M059J (cell line): Measurements from ENCODE around the gene ITPR1. TPM values are rescaled to one million over a fixed set of nuclear protein-coding genes. Genes with fewer than 3 reads are reported as not detected.

Source experiments
- DNase-seq: peaks from one replicate; pipeline ENCODE4 v3.0.0-alpha.2; 2012; ENCODE audit warnings: low read depth
- total RNA-seq: library from RNA; depleted of rRNA; stranded (reverse); fragments of >200 nt; shearing (Covaris generic); gene quantifications from 2 replicates; pipeline ENCODE4 v1.2.3, GENCODE V29; 2014

ITPR1 gene
- total RNA-seq, 1 experiment from 2014 or later, result 6.2 TPM

GRCh38 chr3:4509983-4510755 lies 17.0 kb downstream of the ITPR1 start:
- no peak for DNase-seq

DNA sequence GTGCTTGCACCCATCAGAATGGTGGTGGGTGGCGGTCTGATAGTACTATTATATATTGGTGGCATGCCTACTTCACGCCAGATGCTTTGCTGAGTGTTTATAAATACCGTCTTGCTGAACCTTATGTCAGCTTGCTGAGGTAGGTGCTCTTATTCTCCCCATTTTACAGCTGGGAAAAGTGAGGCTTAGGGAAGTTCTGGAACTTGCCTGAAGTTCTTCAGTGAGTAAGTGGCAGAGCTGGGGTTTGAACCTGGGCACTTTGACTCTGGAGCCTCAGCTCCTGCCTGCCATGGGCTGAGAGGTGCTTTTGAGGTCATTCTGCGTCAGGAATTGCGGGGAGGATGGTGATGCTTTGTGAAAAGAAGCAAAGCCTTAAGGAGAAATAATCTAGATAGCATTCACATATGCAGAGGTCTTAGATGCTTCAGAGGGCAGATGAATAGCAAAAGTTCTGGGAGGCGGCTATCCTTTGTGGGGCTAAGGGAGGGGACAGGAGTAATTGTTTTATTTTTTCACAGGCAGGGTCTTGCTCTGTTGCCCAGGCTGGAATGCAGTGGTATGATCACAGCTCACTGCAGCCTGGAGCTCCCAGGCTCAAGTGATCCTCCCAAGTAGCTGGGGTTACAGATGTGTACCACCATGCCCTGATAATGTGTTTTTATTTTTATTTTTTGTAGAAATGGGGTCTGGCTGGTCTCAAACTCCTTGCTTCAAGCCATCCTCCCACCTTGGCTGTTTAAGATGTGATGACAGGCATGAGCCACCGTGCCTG lies 18.5 kb downstream of the ITPR1 start:
- no peak for DNase-seq

DNA sequence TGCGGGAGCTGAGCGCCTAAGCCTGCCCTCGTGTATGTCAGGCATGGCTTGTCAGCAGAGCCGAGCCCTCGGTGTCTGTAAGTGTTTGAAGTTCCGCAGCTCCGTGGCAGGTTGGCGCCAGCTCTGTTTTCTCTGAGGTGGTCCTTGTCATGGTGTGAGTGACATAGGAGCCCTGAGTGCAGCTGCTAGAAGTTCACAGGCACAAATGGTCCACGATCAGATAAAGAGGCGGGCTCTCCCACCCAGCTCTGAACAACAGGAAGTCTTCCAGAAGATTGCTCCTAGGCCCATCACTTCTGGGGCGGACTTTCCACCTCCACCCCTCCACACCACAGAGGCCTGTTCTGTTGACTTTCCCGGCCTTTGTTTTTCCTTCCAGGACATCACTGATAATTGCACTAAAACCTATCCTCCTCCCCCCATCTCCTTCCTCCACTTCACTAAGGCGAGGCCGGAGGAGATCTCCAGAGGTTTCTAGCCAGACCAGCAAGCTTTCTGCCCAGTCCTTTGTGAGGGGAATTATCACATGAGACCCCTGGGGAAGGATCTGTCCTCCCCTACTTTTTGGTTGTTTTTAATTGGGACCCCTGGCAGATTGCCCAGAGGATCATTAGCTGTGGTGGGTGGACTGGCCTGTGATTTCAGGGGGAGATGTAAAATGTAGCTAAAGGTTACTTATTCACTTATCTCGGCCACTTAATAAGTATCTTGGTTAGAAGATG lies 19.9 kb downstream of the ITPR1 start:
- no peak for DNase-seq

DNA sequence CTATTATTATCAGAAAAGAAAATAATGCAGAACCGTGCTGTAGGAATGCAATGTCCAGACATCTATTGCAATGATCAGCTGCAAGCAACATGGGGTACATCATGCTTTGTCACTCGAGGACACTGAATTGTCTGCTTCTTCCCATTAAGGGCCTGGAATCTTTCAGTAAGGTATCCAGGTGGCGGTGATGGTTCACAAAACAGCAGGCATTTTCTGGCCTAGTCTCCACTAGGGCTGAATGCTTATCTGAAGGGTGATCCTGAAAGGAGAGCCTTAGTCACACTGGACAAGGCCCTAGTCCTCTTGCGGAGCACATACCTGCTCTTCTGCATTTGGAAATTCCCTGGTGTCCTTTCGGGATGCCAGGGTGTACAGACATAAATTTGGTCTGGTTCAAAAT lies 21.2 kb downstream of the ITPR1 start:
- no peak for DNase-seq

GRCh38 chr3:4514916-4515315 lies 21.8 kb downstream of the ITPR1 start:
- DNase-seq, result no peak

- no peak for DNase-seq
Observed at GRCh38 chr3:4515916-4516579, 22.9 kb downstream of the ITPR1 start.

DNA sequence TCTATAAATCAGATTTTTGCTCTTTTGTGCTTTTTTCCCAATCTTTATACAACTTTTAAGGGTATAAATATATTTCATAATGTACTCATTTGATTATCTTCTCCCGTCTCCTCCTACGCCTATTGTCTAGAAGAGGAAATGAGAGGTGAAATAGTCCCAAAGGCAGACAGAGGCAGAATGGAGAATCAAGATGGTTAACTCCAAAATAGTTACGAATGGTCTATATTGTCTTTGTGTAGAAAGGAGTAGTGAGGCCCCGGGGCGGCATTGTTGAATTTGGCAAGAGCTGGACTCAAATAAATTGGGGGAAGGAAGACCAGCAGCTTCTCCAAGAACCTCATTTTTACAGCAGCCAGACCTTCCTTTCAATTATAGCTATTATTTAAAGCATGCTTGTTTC lies 23.9 kb downstream of the ITPR1 start:
- no peak for DNase-seq

GRCh38 chr3:4517643-4518311 lies 24.6 kb downstream of the ITPR1 start:
- no peak for DNase-seq

DNA sequence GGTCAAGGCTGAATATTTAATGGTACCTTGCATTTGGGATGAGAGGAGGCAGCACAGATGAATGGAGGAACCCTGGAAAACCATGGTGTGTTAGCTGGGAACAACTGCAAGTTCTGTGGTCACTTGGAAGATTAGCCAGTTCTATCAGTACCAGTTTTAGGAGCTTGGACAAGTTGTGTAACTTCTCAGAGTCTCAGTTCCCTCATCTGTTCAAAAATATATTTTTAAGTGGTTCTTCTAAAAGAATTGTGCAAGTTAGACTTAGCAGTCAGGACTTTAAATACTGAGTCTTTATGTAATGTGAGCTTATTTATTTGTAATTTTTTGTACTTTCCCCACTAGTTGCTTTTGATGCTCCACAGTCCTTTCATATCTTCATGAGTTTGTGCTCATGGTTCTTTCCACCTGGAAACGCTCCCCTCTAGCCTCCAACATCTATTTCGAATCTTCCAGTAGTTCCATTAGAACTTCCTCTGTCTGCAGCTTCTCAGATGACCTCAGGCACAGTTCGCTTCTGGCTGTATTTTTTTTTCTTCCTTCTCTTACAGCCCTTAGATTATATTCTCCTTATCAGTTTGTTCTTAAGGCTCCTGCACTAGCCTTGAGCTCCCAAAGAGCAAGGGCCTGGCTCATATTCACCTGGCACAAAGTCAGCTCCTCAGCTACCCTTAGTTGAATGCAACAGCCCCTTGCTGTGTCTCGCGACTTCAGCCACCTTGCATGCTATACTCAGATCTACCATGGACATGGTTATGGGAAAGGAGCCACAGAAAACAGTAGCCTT lies 27.1 kb downstream of the ITPR1 start:
- no peak for DNase-seq

DNA sequence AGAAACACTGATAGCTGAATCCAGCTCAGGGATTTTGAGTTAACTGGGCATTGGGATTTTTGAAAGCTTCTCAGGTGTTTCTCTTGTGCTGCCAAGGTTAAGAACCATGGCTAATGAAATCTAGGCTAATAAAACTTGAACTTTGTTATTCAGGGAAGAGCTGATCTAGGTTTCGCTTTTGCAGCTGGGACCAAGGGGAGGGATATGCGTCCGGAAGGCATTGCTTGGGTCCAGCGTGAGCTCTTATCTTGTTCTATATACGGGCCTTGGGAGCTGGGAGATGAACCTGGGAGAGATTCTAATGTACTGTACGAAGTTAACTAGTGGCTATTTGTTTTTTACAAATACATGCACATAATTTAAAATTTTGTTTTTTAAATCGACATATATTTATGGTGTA lies 29.8 kb downstream of the ITPR1 start:
- no peak for DNase-seq

- DNase-seq, result no peak
Observed at GRCh38 chr3:4523710-4524698, 30.9 kb downstream of the ITPR1 start.

DNA sequence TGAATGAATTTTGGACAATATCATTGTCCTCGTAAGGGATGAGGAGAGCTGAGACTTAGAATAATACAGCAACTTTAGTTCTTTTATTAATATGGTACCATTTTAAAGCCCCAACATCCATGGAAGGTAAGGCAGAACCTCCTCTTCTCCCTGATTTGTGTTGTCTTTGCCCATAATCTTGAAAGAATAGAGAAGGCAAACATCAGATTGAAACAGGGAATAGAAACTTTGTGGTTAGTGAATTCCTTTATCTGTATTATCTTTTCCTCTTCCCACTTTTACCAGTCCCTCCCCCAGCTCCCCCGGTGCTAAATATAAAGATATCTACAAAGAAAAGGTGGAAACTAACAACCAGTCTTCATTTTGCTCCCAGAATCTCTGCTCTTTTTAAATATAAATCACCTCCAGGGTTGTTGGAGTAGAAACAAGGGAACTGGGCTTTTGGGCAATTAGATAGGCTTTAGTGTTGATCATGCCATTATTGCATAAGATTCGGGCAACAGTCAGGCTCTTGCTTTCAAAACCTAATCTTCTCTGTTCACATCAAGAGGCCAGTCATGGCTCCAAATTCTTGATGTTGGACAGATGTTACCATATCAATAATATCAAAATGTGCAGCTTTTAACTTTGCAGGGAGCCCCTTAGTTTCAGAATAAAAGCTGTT lies 32.5 kb downstream of the ITPR1 start:
- no peak for DNase-seq

DNA sequence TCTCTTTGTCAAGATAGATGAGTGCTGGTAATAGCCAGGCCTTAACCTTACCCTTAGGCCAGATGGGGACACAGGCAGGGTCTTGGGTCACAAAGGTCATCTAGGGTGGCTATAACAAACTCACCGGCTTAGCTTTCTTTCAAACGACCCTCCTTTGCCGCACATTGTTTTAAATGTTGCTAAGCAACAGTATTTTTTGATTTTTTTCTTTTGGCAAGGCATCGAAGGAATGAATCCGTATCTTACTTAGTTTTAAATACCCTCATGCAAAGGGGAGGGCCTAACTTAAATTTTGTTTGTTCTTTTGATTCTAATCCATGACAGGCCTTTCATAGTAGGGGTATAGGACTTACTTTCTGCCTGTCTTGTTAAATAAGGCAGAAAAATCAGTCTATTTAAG lies 35.2 kb downstream of the ITPR1 start:
- no peak for DNase-seq

DNA sequence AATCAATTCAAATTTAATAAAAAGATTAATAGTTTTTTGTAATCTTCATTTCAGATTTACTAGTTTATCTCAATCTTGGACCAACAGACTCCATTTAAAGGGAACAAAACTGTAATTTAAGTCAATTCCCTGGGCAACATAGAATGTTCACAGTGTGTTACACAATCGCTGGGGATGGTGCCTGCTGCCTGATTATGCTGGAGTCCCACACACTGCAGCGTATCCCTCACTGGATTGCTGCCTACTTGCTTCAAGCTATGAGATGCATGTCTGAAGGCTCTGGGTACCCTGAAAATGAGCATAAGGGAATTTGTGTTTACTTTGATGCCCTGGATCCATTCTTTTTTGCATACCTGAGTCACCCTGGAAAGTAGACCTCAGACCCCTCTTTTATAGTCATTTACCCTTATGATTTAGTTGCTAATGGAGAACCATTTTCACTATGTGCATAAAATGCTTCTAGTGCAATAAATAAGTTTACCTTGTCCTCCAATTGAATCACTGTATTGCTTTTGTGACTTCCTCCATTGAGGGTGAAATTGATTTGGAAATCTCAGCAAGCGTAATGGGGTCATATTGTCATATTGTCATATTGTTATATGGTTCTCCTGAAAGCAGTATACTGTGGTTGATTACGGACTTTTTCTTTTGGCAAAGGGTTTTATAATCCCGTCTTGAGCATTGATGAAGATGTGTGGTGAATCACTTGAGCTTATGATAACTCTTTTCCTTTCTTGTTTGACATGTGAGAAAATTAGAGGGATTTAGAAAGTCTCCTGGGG lies 35.9 kb downstream of the ITPR1 start:
- no peak for DNase-seq

GRCh38 chr3:4529876-4530588 lies 36.9 kb downstream of the ITPR1 start:
- no peak for DNase-seq

DNA sequence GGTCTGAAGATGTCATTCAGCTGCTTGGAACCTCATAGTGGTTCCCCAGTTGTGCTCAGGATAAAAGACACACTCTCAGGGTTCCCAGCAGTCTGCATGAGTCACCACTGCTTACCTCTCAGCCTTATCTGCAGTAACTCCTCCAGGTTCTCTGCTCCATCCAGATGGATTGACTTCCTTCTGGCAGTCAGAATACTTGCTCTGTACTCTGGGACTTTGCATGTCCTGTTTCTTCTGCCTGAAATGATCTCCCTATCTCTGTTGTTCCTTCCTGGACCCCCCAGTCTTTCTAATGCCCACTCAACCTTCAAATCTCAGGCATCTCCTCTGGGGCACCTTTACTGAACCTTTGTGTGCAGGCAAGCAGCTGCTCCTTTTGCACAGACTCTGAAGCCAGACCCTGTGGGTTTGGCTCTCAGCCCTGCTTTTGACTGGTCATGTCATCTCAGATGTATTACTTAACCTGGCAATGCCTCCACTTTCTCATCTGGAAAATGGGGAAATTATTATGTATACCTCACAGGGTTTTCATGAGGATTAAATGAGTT lies 38.4 kb downstream of the ITPR1 start:
- DNase-seq, result peak; percentile 58

DNA sequence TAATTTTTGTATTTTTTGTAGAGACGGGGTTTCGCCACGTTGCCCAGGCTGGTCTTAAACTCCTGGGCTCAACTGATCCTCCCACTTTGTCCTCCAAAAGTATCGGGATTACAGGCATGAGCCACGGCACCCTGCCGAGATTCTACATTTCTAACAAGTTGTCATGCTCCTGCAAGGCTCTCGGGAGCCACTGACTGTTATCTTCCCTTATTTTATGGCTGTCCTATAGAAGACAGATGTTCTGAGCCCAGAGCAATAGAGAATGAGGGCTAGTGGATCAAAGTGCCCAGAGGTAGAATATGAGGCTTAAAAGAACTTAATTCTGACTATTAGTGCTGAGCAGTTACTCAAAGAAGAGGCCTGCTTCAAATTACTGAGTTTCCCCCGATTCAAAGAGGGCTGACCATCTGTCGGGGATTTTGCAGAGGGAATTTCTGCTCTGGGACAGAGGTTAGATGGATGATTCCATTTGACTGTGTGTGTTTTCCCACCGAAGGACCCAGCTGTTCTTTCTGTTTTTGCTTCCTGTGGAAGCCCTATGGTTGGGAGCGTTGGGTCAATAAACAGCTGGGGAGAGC lies 39.5 kb downstream of the ITPR1 start:
- DNase-seq, result no peak
